ENCODE measurements around the gene MAD2L2.

DNA sequence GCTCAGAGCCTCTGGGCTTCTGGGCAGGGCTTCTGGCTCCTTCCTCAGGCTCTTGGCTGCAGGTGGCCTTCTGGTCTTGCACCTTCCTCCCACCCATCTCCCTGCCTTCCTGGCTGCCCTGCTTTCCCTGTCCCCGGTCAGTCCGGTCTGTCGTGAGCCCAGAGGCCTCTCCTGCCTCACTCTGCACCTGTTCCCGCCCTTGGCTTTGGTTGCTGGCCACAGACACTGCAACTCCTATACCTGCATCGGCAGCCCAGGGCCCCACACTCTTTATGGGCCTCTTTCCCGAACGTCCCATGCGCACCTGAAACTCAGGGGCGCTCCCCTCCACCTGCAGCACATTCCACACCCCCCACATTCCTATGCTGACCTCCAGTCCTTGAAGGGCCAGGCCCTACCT, 34.6 kb downstream of the MAD2L2 start:
- TF ChIP-seq, protein P1, sequence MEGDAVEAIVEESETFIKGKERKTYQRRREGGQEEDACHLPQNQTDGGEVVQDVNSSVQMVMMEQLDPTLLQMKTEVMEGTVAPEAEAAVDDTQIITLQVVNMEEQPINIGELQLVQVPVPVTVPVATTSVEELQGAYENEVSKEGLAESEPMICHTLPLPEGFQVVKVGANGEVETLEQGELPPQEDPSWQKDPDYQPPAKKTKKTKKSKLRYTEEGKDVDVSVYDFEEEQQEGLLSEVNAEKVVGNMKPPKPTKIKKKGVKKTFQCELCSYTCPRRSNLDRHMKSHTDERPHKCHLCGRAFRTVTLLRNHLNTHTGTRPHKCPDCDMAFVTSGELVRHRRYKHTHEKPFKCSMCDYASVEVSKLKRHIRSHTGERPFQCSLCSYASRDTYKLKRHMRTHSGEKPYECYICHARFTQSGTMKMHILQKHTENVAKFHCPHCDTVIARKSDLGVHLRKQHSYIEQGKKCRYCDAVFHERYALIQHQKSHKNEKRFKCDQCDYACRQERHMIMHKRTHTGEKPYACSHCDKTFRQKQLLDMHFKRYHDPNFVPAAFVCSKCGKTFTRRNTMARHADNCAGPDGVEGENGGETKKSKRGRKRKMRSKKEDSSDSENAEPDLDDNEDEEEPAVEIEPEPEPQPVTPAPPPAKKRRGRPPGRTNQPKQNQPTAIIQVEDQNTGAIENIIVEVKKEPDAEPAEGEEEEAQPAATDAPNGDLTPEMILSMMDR (IDR thresholded peaks at IDR 0.05), result no peak
- TF ChIP-seq POLR2A (IDR thresholded peaks at IDR 0.05), result no peak
